AG09309 (cell line): ENCODE measurements around the gene PHACTR3.

Experiments used
- DNase-seq: peaks from one replicate; pipeline ENCODE4 v3.0.0-alpha.2; 2010; ENCODE audit warnings: low read depth
- H3K4me3 ChIP-seq: 2 replicates; pipeline ENCODE4 v1.5.1; 2011; ENCODE audit warnings: mild to moderate bottlenecking, low read depth, low read length, moderate library complexity; ENCODE audit not compliant: control insufficient read depth
- TF ChIP-seq, protein P1 (sequence below): IDR thresholded peaks from 2 replicates; pipeline ENCODE4 v1.5.1; 2011; ENCODE audit warnings: mild to moderate bottlenecking, low read depth, low read length, inconsistent platforms; ENCODE audit not compliant: insufficient read depth, control insufficient read depth; ENCODE audit errors: missing control alignments

The PHACTR3 gene

DNA sequence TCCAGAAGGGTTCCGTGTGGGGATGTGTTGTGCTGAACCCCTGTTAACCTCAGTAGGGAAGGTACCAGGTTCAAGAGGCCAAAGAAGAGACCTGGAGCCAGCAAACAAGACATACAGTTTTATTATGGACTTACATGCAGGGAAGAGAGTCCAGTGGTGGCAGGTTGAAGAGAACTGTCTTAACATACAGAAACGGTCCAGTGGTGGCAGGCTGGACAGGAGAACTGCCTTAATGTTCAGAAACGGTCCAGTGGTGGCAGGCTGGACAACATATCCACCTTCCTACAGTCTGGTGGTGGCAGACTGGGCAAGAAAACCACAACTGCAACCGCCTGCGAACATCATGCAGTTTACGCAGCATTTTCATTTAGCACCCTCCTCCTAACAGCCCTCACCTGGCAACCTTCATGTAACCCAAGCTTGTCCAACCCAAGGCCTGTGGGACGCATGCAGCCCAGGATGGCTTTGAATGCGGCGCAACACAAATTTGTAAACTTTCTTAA, 75.9 kb downstream of the PHACTR3 start:
- TF ChIP-seq, protein P1, sequence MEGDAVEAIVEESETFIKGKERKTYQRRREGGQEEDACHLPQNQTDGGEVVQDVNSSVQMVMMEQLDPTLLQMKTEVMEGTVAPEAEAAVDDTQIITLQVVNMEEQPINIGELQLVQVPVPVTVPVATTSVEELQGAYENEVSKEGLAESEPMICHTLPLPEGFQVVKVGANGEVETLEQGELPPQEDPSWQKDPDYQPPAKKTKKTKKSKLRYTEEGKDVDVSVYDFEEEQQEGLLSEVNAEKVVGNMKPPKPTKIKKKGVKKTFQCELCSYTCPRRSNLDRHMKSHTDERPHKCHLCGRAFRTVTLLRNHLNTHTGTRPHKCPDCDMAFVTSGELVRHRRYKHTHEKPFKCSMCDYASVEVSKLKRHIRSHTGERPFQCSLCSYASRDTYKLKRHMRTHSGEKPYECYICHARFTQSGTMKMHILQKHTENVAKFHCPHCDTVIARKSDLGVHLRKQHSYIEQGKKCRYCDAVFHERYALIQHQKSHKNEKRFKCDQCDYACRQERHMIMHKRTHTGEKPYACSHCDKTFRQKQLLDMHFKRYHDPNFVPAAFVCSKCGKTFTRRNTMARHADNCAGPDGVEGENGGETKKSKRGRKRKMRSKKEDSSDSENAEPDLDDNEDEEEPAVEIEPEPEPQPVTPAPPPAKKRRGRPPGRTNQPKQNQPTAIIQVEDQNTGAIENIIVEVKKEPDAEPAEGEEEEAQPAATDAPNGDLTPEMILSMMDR = no peak
- H3K4me3 ChIP-seq = no peak overlapping the region
- no peak for DNase-seq

DNA sequence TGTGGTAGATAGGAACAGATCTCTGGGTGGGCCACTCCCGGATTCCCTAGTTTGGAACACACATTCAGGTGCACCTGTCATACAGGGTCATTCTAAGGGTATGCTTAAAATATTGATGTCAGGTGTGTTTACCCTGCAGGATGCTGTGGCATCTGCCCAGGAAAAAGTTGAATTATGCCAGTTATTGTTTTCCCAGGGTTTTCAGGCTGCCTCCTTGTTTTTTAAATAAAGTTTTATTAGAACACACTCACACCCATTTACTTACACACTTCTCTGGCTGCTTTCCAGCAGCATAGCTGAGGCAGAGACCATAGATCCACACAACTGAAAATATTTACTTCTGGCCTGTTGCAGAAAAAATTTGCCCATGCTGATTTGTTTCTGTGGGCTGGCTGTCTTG, 76.5 kb downstream of the PHACTR3 start:
- no peak overlapping the region for H3K4me3 ChIP-seq
- no peak for DNase-seq
- TF ChIP-seq, protein P1 = no peak

DNA sequence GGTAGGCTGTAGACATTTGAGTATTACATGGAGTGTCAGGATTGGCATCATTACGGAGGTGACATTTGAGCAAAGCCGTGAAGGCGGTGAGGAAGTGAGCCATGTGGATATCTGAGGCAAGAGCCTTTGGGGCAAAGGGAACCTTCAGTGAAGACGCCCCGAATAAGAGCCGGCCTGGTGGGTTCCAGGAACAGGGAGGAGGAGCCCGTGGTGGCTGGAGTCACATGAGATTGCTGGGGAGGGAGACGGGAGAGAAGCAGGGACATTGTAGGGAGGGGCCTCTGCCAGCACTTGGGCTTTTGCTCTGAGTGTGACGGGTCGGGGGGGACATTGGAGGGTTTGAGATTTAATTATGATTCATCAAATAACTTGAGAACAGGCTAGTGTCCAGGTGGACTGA, 78.3 kb downstream of the PHACTR3 start:
- DNase-seq = no peak
- TF ChIP-seq, protein P1 = no peak

DNA sequence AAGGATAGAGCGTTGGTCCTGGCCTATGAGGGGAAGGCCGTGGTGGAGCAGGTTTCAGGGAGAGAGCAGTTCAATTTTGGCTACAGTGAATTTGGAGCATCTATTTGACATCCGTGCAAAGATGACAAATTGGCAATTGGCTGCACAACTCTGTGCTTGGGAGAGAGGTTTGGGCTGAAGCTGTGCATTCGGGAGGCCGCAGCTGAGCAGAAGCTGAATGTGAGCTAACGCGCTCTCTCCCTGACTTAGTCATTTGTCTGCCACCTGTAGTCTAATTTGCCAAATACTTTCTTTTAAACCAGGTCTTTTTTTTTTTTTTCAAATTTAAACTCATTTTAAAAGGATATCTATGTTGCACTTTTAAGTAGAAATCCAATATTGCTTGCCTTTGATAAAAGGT, 78.8 kb downstream of the PHACTR3 start:
- DNase-seq = no peak
- TF ChIP-seq, protein P1 = no peak
- H3K4me3 ChIP-seq = no peak overlapping the region

More for the DNA sequence above, 78.3 kb downstream of the PHACTR3 start:
- H3K4me3 ChIP-seq = no peak overlapping the region

DNA sequence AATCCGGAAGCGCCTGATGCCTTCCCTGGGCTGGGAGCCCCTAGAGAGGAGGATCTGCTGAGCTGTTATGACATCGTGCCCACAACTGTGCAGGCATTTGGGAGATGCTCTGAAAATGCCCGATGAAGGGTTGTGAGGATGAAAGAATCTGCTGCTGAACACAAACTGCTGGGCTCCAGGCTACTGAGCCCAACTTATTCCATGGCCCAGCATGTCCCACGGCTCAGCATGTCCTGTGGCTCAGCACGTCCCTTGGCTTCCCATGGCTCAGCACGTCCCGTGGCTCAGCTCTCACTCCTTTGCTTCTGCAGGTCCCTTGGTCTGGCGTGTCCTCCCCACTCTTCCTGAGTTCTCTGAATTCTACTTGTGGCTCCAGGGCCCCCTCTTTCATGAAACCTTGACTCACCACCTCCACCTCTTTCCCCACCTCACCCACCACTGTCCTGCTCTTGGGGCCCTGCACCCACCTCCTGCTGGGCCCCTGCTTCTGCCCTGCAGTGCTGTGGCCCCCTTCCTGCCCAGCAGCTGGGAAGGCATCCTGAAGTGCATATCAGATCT, 80.4 kb downstream of the PHACTR3 start:
- TF ChIP-seq, protein P1 = no peak
- no peak for DNase-seq
- H3K4me3 ChIP-seq = no peak overlapping the region

DNA sequence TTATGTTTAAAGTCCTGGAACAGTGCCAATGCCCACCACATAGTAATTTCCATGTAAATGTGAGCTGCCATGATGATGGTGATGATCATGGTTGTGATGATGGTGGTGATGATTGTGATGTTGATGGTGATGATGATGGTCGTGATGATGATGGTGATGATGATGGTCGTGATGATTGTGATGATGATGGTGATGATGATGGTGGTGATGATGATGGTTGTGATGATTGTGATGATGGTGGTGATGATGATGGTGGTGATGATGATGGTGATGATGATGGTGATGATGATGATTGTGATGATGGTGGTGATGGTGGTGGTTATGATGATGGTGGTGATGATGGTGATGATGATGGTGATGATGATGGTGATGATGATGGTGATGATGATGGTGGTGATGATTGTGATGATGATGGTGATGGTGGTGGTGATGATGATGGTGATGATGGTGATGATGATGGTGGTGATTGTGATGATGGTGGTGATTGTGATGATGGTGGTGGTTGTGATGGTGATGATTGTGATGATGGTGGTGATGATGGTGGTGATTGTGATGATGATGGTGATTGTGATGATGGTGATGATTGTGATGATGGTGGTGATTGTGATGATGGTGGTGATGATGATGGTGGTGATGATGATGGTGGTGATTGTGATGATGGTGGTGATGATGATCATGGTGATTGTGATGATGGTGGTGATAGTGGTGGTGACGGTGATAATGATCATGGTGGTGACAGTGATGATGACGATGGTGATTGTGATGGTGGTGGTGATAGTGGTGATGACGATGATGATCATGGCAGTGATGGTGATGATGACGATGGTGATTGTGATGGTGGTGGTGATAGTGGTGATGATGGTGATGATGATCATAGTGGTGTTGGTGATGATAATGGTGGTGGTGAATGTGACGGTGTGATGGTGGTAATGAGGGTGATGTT, 82.3 kb downstream of the PHACTR3 start:
- DNase-seq = no peak
- H3K4me3 ChIP-seq = no peak overlapping the region
- TF ChIP-seq, protein P1 = no peak
